Hematopoietic multipotent progenitor cell (in vitro differentiated cells): ENCODE data around the gene NPC1. TPM values are rescaled to one million over a fixed set of nuclear protein-coding genes. Genes with fewer than 3 reads are reported as not detected.

Experiments used
- DNase-seq, 3 donors: peaks; one replicate each; pipeline ENCODE4 v3.0.0-alpha.2; 2011 to 2015; ENCODE audit warnings: low read depth in 2 of 3, low spot score in 2 of 3
- total RNA-seq: library from RNA; depleted of rRNA; stranded (reverse); fragments of >200 nt; gene quantifications from one replicate; pipeline ENCODE4 v1.2.3, GENCODE V29; 2012

NPC1 gene
- total RNA-seq, 1 donor, result 20.5 TPM

DNA sequence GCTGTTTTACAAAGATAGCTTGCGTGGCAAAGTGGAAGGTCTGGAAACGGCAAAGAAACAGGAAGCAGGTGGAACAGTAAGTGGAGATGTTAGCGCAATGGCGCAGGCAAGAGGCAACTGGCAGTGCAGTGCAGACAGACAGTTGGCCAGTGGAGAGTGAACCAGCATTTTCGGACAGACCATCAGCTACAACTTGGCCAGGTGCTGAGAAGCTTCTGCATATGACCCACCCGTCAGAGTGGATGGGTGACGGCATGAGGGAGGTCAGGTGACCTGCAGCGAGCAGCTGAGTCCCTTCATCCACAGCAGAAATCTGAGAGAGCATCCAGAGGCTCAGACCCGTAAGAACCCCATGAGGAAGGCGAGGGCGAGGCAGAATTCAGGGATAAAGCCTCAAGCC lies 33.8 kb downstream of the NPC1 start:
- DNase-seq, result no peak

GRCh38 chr18:23551978-23552377 lies 34.3 kb downstream of the NPC1 start:
- no peak for DNase-seq

DNA sequence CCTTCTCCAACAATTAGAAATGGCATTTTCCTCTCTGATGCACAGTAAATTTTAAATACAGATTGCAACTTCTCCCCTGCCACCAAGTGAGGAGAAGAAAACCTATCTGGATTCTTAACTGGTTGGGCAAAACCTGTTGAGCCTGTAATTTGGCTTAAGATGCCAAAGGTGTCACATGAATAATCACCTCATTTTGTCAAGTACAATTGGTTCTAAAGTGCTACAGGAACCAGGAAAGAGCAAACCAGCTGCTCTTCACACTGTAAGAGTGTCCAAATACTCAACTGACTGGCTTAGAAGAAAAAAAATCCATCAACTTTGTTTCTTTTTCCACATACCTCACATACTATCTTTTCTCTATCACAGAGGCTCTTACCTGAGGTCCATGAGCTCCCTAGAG lies 35.4 kb downstream of the NPC1 start:
- DNase-seq, result no peak

- no peak for DNase-seq
Observed at GRCh38 chr18:23548719-23549118, 37.6 kb downstream of the NPC1 start.

DNA sequence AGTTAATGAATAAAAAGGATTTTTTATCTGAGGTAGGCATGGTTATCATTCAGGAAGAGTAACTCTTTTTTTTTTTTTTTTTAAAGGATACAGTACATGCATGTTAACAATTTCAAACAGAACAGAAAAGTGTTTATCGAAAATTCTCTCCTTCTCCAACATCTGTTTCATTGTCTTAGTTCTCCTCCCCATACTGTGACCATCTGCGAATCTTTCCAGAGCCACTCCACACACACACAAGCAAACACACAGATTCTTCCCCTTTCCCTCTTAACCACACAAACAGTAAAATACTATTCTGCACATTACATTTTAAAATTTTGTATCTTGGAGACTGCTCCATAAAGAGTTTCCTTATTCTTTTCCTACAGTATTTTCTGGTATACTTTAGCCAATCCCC lies 38.0 kb downstream of the NPC1 start:
- no peak for DNase-seq

GRCh38 chr18:23547846-23548245 lies 38.5 kb downstream of the NPC1 start:
- no peak for DNase-seq

DNA sequence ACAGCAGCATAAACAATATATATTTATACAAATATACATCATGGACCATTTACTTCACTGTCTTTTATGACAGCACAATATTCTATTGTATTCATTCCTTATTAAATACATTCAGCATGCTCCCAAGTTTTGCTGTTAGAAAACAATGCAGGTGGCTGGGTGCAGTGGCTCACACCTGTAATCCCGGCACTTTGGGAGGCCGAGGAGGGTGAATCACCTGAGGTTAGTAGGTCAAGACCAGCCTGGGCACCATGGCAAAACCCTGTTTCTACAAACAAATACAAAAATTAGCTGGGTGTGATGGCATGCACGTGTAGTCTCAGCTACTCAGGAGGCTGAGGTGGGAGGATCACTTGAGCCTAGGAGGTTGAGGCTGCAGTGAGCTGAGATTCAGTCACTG lies 39.0 kb downstream of the NPC1 start:
- no peak for DNase-seq

DNA sequence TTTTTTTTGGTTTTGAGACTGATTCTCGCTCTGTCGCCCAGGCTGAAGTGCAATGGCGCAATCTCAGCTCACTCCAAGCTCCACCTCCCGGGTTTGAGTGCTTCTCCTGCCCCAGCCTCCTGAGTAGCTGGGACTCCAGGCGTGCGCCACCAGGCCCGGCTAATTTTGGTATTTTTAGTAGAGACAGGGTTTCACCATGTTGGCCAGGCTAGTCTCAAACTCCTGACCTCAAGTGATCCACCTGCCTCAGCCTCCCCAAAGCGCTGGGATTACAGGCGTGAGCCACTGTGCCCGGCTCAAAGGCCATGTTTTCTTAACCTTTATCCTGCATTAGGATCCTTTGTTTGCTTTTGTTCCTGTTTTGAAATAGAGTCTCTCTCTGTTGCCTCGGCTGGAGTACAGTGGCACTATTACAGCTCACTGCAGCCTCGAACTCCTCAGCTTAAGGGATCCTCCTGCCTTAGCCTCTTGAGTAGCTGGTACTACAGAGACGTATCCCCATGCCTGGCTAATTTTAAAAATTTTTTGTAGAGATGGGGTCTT lies 41.0 kb downstream of the NPC1 start:
- DNase-seq, result no peak

GRCh38 chr18:23542461-23542860 lies 43.8 kb downstream of the NPC1 start:
- DNase-seq, result no peak

- no peak for DNase-seq
Observed at GRCh38 chr18:23541349-23542093, 44.8 kb downstream of the NPC1 start.

DNA sequence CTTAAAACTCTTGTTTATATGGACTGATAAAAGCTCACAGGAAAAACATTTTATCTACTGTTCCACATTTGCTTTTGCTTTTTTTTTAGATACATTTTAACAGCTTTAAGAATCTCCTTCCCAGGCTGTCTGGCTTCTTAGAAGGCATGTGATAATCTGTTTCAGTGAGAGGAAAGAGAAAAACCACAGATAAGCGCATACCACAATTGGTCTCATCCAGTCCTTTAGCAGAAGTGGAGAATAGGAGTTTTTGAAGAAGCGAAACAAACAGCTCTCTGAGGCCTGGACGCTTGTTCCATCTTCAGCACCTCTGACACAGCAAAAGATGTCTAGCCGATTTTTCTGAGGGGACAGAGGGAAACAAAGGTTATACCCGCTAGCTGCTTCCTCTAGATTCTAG lies 45.4 kb downstream of the NPC1 start:
- DNase-seq, result peak in 2 of 3 donors; percentile 70 to 89

DNA sequence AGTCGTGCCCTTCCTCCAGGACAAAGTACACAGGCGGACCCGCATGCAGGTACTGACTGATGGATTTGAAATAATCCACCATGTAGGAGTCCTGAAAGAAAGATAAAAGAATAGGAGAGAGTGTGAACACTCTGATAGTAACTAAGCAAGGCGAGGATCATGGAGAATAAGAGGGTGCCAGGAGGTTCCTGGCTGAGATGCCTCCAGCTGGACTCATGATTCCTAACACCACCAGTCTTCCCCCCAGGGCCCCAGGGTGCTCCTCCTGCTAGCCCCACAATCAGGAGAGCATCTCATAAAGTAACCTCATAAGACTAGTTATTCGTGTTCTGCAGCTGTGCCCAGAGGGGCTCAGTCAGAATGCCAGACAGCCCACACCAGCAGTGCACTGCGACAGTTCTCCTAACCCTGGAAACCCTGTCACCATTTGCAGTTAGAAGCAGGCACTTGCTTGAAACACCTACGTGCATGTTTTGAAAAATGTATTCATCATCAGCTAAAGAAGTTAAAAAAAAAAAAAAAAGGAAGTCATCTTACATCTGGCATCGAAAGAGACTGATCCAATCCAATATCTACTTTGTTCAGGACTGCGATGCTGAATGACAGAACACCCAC lies 46.3 kb downstream of the NPC1 start:
- DNase-seq, result peak in 2 of 3 donors; percentile 30 to 42

- no peak for DNase-seq
Observed at GRCh38 chr18:23539296-23539695, 47.0 kb downstream of the NPC1 start.

GRCh38 chr18:23538870-23539269 lies 47.4 kb downstream of the NPC1 start:
- DNase-seq, result no peak

DNA sequence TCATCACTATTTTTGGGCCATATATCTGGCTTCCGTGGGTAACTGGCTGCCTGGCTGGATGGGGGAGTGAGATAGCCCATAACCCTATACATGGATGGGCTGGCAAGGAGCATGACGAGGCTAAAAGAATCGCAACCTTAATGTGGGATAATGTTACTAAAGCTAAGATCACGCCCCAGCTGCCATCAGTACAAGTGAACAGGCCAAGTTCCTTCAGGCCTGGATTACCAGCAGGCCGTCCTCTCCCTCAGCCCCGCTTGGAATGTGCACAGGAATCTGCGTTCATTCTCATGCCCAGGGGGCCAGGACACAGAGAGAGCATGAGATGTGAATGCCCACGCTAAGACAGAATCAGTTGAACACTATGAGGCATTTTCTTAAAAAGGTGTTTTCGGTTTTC lies 48.3 kb downstream of the NPC1 start:
- no peak for DNase-seq

DNA sequence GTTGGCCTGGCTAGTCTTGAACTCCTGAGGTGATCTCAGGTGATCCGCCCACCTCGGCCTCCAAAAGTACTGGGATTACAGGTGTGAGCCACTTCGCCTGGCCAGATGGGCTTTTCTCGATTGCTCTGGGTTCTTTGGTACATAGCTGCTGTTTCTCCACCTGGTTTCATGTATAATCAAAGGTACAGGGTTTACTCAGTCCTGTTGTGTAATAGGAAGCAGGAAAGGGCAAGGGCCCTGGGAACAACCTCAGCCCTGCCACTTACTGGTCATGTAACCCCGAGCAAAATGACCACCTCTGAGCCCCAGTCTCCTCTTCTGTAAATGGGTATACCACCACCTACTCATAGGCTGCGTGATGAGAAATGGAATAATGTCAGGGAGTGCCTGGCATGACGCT lies 49.0 kb downstream of the NPC1 start:
- no peak for DNase-seq

- DNase-seq, result no peak
Observed at GRCh38 chr18:23536204-23536603, 50.1 kb downstream of the NPC1 start.

GRCh38 chr18:23534276-23534675 lies 52.0 kb downstream of the NPC1 start:
- DNase-seq, result no peak

DNA sequence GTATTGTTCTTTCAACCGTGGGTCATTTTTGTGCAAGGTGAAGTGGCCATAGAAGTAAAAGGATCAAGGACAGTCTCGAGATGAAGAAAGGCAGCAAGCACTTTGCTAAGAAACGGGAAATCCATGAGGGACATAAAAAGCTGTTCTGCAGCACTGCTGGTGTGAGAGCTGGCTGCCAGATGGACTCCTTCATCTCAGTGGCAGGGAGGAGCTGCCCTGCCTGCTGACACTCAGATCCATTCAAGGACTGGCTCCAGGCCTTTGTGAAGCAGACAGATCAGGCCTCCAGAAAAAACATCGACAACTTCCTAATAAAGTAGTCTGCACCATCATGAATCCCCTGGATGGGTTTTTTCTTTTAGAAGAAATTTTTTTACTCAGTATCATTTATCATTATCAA lies 53.5 kb downstream of the NPC1 start:
- DNase-seq, result no peak

GRCh38 chr18:23531912-23532311 lies 54.4 kb downstream of the NPC1 start:
- no peak for DNase-seq

- no peak for DNase-seq
Observed at GRCh38 chr18:23530195-23530594, 56.1 kb downstream of the NPC1 start.

DNA sequence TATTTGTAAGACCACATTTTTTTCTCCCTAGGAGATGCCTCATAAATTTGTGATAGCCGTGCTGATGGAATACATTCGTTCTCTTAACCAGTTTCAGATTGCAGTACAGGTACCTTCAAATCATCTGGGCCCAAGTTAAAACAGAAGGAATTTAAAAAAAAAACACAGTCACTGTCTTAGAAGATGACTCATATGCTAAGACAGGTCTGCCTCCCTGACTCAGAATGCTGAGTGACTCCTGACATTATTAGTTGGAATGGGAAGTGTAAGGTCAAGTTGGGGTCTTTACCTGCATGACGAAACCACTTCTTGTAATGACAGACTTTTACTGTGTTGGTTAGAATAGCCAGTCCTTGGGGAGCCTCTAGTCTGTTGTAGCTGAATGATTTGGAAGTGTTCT lies 56.7 kb downstream of the NPC1 start:
- DNase-seq, result no peak
